A549 (cell line): Measurements from ENCODE around the gene APOL4. TPM values are rescaled to one million over a fixed set of nuclear protein-coding genes. Genes with fewer than 3 reads are reported as not detected.
"Not testable (repeated sequence)": the region's sequence is repeated elsewhere in the genome, so short reads cannot be mapped to it uniquely, and the experiment has no call there.

Experiments
- ATAC-seq, 2 experiments: fragments of 200-7000 bp in 1 of 2; fragments of >200 bp in 1 of 2; cut with Nextera tagmentation in 1 of 2; cut with Tn5 transposase in 1 of 2; 3 replicates each; pipeline versions ENCODE4 v1.8.0 to v1.9.1; 2018 to 2020; ENCODE audit warnings: mild to moderate bottlenecking in 1 of 2, moderate library complexity in 1 of 2
- CTCF ChIA-PET: fragments of 300-600 bp; sonication (Branson Sonifier 250); formaldehyde crosslinking; extraction: SDS; loops from one replicate; lab custom pipeline; 2021; ENCODE audit warnings: antibody characterized with exemption, inconsistent platforms; lab: Yijun Ruan, JAX
- POLR2A ChIA-PET: fragments of 350-600 bp; formaldehyde crosslinking; extraction: SDS; loops from one replicate; lab custom pipeline; 2021; ENCODE audit warnings: antibody characterized with exemption, inconsistent platforms; lab: Yijun Ruan, JAX
- DNase-seq, 2 experiments: peaks; one replicate each; pipeline versions ENCODE4 v3.0.0 to v3.0.0-alpha.2; 2011 to 2016; ENCODE audit warnings: low read depth in 1 of 2, low spot score in 1 of 2
- FAIRE-seq: peaks from 2 replicates; lab custom pipeline; 2011; peaks lifted over from hg19 to GRCh38; lab: Jason Lieb, UNC
- H3K27ac ChIP-seq, 2 experiments: fragments of >200 bp; sonication (Bioruptor Twin); formaldehyde crosslinking; 3 replicates each; pipeline ENCODE4 v1.5.1; 2016 to 2017
- H3K4me1 ChIP-seq: fragments of >200 bp; sonication (Bioruptor Twin); formaldehyde crosslinking; 3 replicates; pipeline ENCODE4 v1.6.1; 2016
- H3K4me2 ChIP-seq: fragments of >200 bp; sonication (Bioruptor Twin); formaldehyde crosslinking; 3 replicates; pipeline ENCODE4 v1.6.1; 2016
- H3K4me3 ChIP-seq: fragments of >200 bp; sonication (Bioruptor Twin); formaldehyde crosslinking; 3 replicates; pipeline ENCODE4 v1.5.1; 2016
- H3K9me3 ChIP-seq: fragments of >200 bp; sonication (Bioruptor Twin); formaldehyde crosslinking; 3 replicates; pipeline ENCODE4 v1.6.1; 2016
- CBX2 ChIP-seq: fragments of 200-600 bp; sonication (generic); IDR thresholded peaks from 2 replicates; pipeline ENCODE4 v1.6.1; 2016; ENCODE audit warnings: low read depth, mild to moderate bottlenecking, borderline replicate concordance
- CEBPB ChIP-seq, 2 experiments: fragments of >200 bp in 1 of 2; sonication (Bioruptor Twin) in 1 of 2; formaldehyde crosslinking in 1 of 2; IDR thresholded peaks; 2 replicates each; pipeline ENCODE4 v1.6.1; 2012 to 2016
- CHD2 ChIP-seq: fragments of 150-350 bp; IDR thresholded peaks from 2 replicates; pipeline ENCODE4 v1.6.1; 2014; ENCODE audit warnings: low read length; ENCODE audit not compliant: partially characterized antibody
- CTCF ChIP-seq: fragments of >200 bp; sonication (Bioruptor Twin); formaldehyde crosslinking; IDR thresholded peaks from 3 replicates; pipeline ENCODE4 v1.5.1; 2016
- E2F6 ChIP-seq: IDR thresholded peaks from 2 replicates; pipeline ENCODE4 v1.6.1; 2012; ENCODE audit warnings: low read depth, borderline replicate concordance
- EHF ChIP-seq: fragments of 250-450 bp; sonication (Bioruptor Pico); IDR thresholded peaks from 2 replicates; pipeline ENCODE4 v1.5.0; 2020; ENCODE audit warnings: mild to moderate bottlenecking
- FOXS1 ChIP-seq: fragments of 250-450 bp; sonication (Bioruptor Pico); IDR thresholded peaks from 2 replicates; pipeline ENCODE4 v1.5.0; 2020; ENCODE audit warnings: mild to moderate bottlenecking, moderate library complexity
- GATA3 ChIP-seq: IDR thresholded peaks from 2 replicates; pipeline ENCODE4 v1.6.1; 2012; ENCODE audit warnings: borderline replicate concordance
- HOXB13 ChIP-seq: fragments of 250-450 bp; sonication (Bioruptor Pico); IDR thresholded peaks from 2 replicates; pipeline ENCODE4 v1.5.0; 2020; ENCODE audit warnings: low read depth, mild to moderate bottlenecking, moderate library complexity
- HOXB5 ChIP-seq: fragments of 250-450 bp; sonication (Bioruptor Pico); IDR thresholded peaks from 2 replicates; pipeline ENCODE4 v1.5.0; 2020; ENCODE audit warnings: mild to moderate bottlenecking, moderate library complexity
- JUN ChIP-seq, 2 experiments: fragments of >200 bp; sonication (Bioruptor Twin); formaldehyde crosslinking; IDR thresholded peaks; 2 replicates in 1 of 2; 3 replicates in 1 of 2; pipeline ENCODE4 v1.6.1; 2016 to 2017
- JUNB ChIP-seq: fragments of >200 bp; sonication (Bioruptor Twin); formaldehyde crosslinking; IDR thresholded peaks from 2 replicates; pipeline ENCODE4 v1.6.1; 2016
- KDM5A ChIP-seq: fragments of 200-600 bp; sonication (generic); IDR thresholded peaks from 2 replicates; pipeline ENCODE4 v1.6.1; 2016; ENCODE audit warnings: antibody characterized with exemption, mild to moderate bottlenecking
- MAX ChIP-seq: IDR thresholded peaks from 2 replicates; pipeline ENCODE4 v1.6.1; 2012
- MAZ ChIP-seq: fragments of 150-350 bp; IDR thresholded peaks from 2 replicates; pipeline ENCODE4 v1.6.1; 2014; ENCODE audit warnings: antibody characterized with exemption, low read depth, low read length, borderline replicate concordance
- MYC ChIP-seq: IDR thresholded peaks from 2 replicates; pipeline ENCODE4 v1.6.1; 2012; ENCODE audit warnings: mild to moderate bottlenecking, inconsistent platforms, low read length, improper control_type of control experiment, borderline replicate concordance
- PBX3 ChIP-seq: IDR thresholded peaks from 2 replicates; pipeline ENCODE4 v1.6.1; 2012
- PHF8 ChIP-seq: fragments of 200-600 bp; sonication (generic); IDR thresholded peaks from 2 replicates; pipeline ENCODE4 v1.6.1; 2016; ENCODE audit warnings: low read depth, mild to moderate bottlenecking, antibody characterized with exemption, moderate library complexity, borderline replicate concordance
- POLR2AphosphoS2 ChIP-seq: conservative IDR thresholded peaks from 2 replicates; pipeline ENCODE4 v1.6.1; 2012; ENCODE audit warnings: low read length, improper control_type of control experiment, inconsistent platforms
- RCOR1 ChIP-seq: fragments of 150-350 bp; IDR thresholded peaks from 2 replicates; pipeline ENCODE4 v1.6.1; 2014; ENCODE audit warnings: antibody characterized with exemption, low read length, low read depth
- RFX5 ChIP-seq: fragments of 450-650 bp; IDR thresholded peaks from 2 replicates; pipeline ENCODE4 v1.7.1; 2014; ENCODE audit warnings: antibody characterized with exemption, mild to moderate bottlenecking, moderate library complexity
- ZC3H11A ChIP-seq: fragments of 450-650 bp; IDR thresholded peaks from 2 replicates; pipeline ENCODE4 v1.6.1; 2014; ENCODE audit warnings: antibody characterized with exemption, mild to moderate bottlenecking
- WGBS: methylation state at CpG from one replicate; pipeline ENCODE4 v1.1.6; 2017; ENCODE audit errors: missing lambda C conversion rate; 5-methylcytosine and 5-hydroxymethylcytosine counted together
- polyA plus RNA-seq, 4 experiments: library from polyadenylated mRNA; depleted of rRNA in 3 of 4; stranded (reverse); fragments of >200 nt; fragmentation: RNase III in 1 of 4; extraction: RNeasy Plus Mini Kit Qiagen cat#74134 plus additional on column Dnase treatment in 1 of 4; gene quantifications; 2 replicates in 3 of 4; 3 replicates in 1 of 4; pipeline ENCODE4 v1.2.3, GENCODE V29; 2011 to 2017

APOL4 gene
- polyA plus RNA-seq, 2 of the 4 experiments (the other 2 are of a cell fraction) = not detected

- no peaks in the 10 kb centered on the region for H3K4me1 ChIP-seq
- CTCF ChIA-PET = interaction anchor here (0.7 to 1.3 kb wide), 4 partner anchors 13 to 31 kb away, joined by 3 to 5 read pairs (median 4); partner anchors contain the start of gene APOL2
- H3K4me3 ChIP-seq = no peak overlapping the region
- DNase-seq (no peak), FAIRE-seq (no peak), ATAC-seq (no peak)
- H3K4me2 ChIP-seq = no peak overlapping the region
- 6% methylated on average over 1 of the region's 1 CpG for WGBS
- no peak for TF ChIP-seq CHD2
- no peak for TF ChIP-seq FOXS1 (CRISPR knock-in tag)
- no peak for TF ChIP-seq HOXB5 (CRISPR knock-in tag)
- TF ChIP-seq POLR2AphosphoS2 = no peak
- TF ChIP-seq RFX5 = no peak
- no peak overlapping the region for H3K27ac ChIP-seq
- POLR2A ChIA-PET = no interaction called here
- H3K9me3 ChIP-seq = no peaks in the 10 kb centered on the region
Observed at GRCh38 chr22:36208162-36208765, 6.7 kb upstream of the APOL4 start.

- Histone ChIP-seq H3K4me2 (no peak overlapping the region), H3K4me1 (no peaks in the 10 kb centered on the region), H3K27ac (no peak overlapping the region), H3K4me3 (no peak overlapping the region), H3K9me3 (no peaks in the 10 kb centered on the region)
- ChIA-PET POLR2A (no interaction called here), CTCF (interaction anchor here (0.9 kb wide), 1 partner anchor 33 kb away, joined by 3 read pairs; the partner anchor contains the start of gene APOL2)
- ATAC-seq (no peak), FAIRE-seq (no peak), DNase-seq (no peak)
- 77% methylated on average over 1 of the region's 1 CpG for WGBS
- TF ChIP-seq MYC = no peak
- TF ChIP-seq, all 56 proteins: peak for 0
Observed at GRCh38 chr22:36206255-36206654, 4.6 kb upstream of the APOL4 start.

- FAIRE-seq, H3K9me3 ChIP-seq, H3K4me3 ChIP-seq, H3K27ac ChIP-seq, H3K4me2 ChIP-seq, POLR2A ChIA-PET, H3K4me1 ChIP-seq, DNase-seq, ATAC-seq: not testable (repeated sequence)
- CTCF ChIA-PET = interaction anchor here (1.7 kb wide), 1 partner anchor 11 kb away, joined by 6 read pairs; no protein-coding TSS in a partner anchor
- 52% methylated on average over 5 of the region's 5 CpGs for WGBS
Observed at GRCh38 chr22:36205573-36205972, 4.0 kb upstream of the APOL4 start.

- no peak overlapping the region for H3K27ac ChIP-seq
- no peak for FAIRE-seq
- POLR2A ChIA-PET = no interaction called here
- DNase-seq = no peak
- CTCF ChIA-PET = interaction anchor here (1.7 kb wide), 1 partner anchor 12 kb away, joined by 6 read pairs; no protein-coding TSS in a partner anchor
- no peak overlapping the region for H3K4me3 ChIP-seq
- no peaks in the 10 kb centered on the region for H3K9me3 ChIP-seq
- ATAC-seq = no peak
- H3K4me1 ChIP-seq = no peaks in the 10 kb centered on the region
- no peak for TF ChIP-seq JUN (IDR thresholded peaks at IDR 0.05)
- no peak for TF ChIP-seq JUNB
- no peak for TF ChIP-seq PHF8
- TF ChIP-seq MAX = no peak
- no peak for TF ChIP-seq HOXB13 (CRISPR knock-in tag)
- no peak for TF ChIP-seq PBX3
- no peak for TF ChIP-seq E2F6
- TF ChIP-seq KDM5A = no peak
- TF ChIP-seq CTCF = no peak
- no peak for TF ChIP-seq MAZ
- TF ChIP-seq CBX2 = no peak
- TF ChIP-seq RCOR1 = no peak
- TF ChIP-seq EHF = no peak
- TF ChIP-seq ZC3H11A = no peak
- no peak for TF ChIP-seq CEBPB (IDR thresholded peaks at IDR 0.05)
- no peak for TF ChIP-seq GATA3
- TF ChIP-seq, all 56 proteins: peak for 0
- 36% methylated on average over 6 of the region's 6 CpGs for WGBS
- H3K4me2 ChIP-seq = no peak overlapping the region
Observed at GRCh38 chr22:36204632-36205015, 3.0 kb upstream of the APOL4 start.
